Measurements from ENCODE around the gene TENT4B.
"Not testable (repeated sequence)": the region's sequence is repeated elsewhere in the genome, so short reads cannot be mapped to it uniquely, and the experiment has no call there.

TENT4B gene

DNA sequence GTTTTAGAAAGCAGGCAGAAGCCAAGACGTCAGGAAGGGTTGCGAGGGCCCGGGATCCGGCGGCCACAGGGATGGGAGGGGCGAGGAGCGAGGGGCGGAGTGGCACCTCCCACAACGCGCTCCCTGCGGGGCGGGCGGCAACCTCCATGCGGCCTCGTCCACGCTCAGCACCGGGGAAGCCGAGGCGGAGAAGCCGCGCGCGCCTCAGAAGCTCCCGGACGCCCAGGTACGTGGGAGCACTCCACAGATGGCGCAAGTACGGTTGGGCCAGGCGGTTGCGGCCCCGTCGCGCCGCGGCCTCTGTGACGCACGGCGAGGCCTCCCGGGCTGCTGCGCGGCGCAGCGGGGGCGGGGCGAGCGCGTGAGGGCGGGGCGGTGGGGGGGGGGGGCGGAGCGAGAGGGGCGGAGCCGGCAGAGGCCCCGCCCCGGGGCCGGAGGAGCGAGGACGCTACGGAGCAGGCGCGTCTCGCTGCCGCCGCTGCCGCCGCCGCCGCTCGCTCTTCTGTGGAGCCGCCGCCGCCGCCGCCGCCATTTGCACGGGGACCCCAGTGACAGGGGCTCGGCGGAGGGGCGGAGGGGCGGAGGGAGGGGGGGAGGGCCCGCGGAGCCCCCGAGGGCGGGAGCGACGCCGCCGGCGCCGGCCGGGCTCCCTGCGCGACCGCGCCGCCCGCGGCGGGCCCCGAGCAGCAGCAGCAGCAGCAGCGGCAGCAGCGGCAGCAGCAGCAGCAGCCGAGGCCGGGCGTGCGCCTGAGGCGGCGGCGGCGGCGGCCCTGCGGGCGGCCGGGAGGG is at the start of gene TENT4B:
Gene TENT4B (plus strand): TSS at position 500 of the 789 bp plus-strand sequence. CDS start 316 bp downstream, outside the sequence.
- peak; percentile 77 for DNase-seq (ENCODE audit: low read depth)

GRCh38 chr16:50103764-50104163 is 49.3 kb upstream of the TENT4B start:
- DNase-seq (ENCODE audit: low read depth) = no peak

GRCh38 chr16:50114357-50115129 is 38.6 kb upstream of the TENT4B start:
- no peak for DNase-seq (ENCODE audit: low read depth)

GRCh38 chr16:50120711-50121110 is 32.4 kb upstream of the TENT4B start:
- DNase-seq (ENCODE audit: low read depth) = no peak

- DNase-seq (ENCODE audit: low read depth) = no peak
Observed at GRCh38 chr16:50121278-50121677, 31.8 kb upstream of the TENT4B start.

- no peak for DNase-seq (ENCODE audit: low read depth)
Observed at GRCh38 chr16:50121721-50122445, 31.2 kb upstream of the TENT4B start.

DNA sequence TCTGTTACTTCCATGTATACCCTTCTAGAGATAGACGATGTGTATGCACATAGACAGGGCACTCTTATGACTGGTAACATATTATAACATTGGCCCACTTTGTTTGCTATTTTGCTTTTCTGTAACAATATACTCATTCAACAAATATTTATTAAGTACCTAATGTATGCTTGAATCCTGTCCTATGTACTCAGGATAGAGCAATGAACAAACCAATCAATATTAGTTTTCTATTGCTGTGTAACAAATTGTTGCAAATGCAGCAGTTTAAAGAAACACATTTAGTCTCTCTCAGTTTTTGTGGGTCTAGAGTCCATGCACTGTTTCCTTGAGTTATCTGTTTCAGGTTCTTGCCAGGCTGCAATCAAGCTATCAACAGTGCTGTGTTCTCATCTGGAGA is 29.7 kb upstream of the TENT4B start:
- no peak for DNase-seq (ENCODE audit: low read depth)

DNA sequence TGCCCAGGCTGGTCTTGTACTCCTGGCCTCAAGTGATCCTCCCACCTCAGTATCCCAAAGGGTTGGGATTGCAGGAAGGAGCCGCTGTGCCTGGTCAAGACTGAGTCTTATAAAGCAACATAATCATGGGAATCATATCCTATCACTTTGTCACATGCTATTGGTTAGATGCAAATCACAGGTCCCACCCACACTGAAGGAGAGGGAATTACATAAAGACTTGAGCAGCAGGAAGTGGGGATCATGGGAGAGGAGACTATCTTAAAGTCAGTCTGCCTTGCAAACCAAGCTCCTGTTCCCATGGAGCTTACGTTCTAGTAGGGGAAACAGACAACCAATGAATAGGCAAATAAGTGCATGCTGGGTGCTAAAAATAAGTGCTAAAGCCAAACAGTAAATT is 28.3 kb upstream of the TENT4B start:
- DNase-seq (ENCODE audit: low read depth) = no peak

DNA sequence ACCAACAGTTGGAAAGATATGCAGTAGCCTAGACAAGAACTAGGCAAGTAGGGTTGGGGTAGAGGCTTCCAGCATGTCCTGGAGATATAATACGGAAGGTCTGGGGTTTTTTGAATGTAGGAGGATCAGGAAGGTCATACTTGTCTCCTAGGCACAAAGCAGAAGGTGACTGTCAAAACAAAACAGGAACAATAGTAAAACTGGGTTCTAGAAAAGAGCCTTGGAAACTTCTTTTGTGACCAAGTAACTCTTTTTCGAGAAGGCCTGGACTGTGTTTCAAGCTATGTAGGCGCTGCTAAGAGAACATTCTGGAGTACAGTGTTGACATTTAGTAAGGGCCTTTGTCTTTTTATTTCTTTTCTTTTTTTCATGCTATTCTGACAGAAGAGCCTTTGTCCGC is 26.9 kb upstream of the TENT4B start:
- DNase-seq (ENCODE audit: low read depth) = no peak

- not testable (repeated sequence) for DNase-seq (ENCODE audit: low read depth)
Observed at GRCh38 chr16:50132571-50132970, 20.5 kb upstream of the TENT4B start.

- DNase-seq (ENCODE audit: low read depth) = no peak
Observed at GRCh38 chr16:50133214-50133613, 19.9 kb upstream of the TENT4B start.

GRCh38 chr16:50136399-50136798 is 16.7 kb upstream of the TENT4B start:
- DNase-seq (ENCODE audit: low read depth) = no peak

DNA sequence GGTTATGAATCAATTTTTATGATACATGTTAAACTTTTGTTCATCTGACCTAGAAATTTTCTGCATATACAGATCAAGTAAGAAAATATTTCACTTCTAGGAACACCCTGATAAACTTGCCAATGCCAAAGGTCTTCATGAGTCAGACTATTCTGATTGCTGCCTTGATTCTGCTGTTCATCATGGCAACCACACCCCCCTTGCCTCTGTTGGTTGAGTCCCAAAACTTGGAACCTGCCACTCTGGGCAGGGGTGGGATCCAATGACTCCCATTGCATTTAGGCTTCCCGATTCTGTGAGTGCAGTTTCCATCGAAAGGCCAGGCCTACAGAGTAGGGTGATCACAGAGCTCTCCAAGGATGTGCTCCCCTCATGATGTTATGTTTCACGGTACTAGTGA is 15.8 kb upstream of the TENT4B start:
- DNase-seq (ENCODE audit: low read depth) = no peak

- DNase-seq (ENCODE audit: low read depth) = no peak
Observed at GRCh38 chr16:50139580-50139979, 13.5 kb upstream of the TENT4B start.

DNA sequence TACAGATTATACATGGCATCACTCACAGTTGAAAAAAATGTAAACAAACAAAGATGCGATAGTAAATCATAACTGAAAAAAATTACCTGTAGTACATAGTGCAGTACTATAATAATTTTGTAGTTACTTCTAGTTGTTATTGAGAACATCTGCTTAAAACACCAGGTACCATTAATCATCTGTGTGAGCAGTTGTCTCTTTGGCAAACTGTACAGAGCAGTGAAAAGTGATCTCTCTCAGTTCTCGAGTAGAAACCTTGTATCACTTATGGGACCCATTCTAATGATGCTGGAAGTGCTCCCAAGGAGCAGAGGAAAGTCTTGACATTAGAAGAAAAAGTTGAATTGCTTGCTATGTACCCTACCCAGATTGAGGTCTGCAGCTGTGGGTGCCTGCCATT is 8.9 kb upstream of the TENT4B start:
- no peak for DNase-seq (ENCODE audit: low read depth)

- DNase-seq (ENCODE audit: low read depth) = no peak
Observed at GRCh38 chr16:50146479-50147435, 6.3 kb upstream of the TENT4B start.

GRCh38 chr16:50151322-50151721 is 1.8 kb upstream of the TENT4B start:
- no peak for DNase-seq (ENCODE audit: low read depth)

DNA sequence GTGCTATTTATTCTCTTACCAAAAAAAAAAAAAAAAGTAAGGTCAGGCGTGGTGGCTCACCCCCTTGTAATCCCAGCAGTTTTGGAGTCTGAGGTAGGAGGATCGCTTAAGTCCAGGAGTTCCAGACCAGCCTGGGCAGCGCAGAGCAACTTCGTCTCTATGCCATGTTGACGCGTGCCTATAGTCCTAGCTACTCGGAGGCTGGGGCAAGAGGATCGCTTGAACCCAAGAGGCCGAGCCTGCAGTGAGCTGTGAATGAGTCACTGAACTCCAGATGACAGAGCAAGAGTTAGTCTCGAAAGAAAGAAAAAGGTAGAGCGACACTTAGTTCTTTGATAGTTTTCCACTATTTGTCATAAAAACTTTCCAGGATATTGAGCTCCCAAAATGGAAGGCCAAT is 1.4 kb upstream of the TENT4B start:
- DNase-seq (ENCODE audit: low read depth) = no peak

DNA sequence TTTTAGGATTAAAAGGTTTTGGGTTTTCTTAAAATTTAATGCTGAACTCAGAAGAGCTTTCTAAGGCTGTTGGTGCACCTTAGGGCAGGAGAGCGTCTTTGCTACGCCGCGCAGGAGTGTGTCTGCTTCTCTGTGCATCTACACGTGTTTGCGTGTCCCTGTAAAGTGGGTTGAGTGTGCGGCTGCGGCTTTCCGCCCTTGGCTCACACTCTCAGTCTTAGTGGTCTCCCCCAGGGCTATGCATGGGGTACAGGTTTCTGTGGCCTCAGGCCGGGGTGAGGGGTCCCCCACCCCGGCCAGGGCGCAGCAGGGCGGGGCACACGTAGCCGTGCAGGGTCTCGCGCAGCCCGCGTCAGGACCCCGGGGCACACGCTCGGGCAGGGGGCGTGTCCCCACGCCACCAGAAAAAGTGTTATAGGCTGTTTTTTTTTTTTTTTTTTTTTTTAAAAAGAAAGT is 727 bp upstream of the TENT4B start:
- DNase-seq (ENCODE audit: low read depth) = no peak

GRCh38 chr16:50153596-50154419 is 702 bp downstream of the TENT4B start:
- DNase-seq (ENCODE audit: low read depth) = no peak

Data from HS-27A (cell line).